Superior temporal gyrus (tissue), 1 donor: ENCODE data around the gene HIPK2.

Experiments
- DNase-seq: peaks from one replicate; pipeline ENCODE4 v3.0.0-alpha.2; 2016; ENCODE audit errors: extremely low spot score

HIPK2 gene

GRCh38 chr7:139735466-139735865 lies 42.3 kb downstream of the HIPK2 start:
- no peak for DNase-seq

GRCh38 chr7:139734395-139734794 lies 43.4 kb downstream of the HIPK2 start:
- no peak for DNase-seq

GRCh38 chr7:139733751-139734150 lies 44.0 kb downstream of the HIPK2 start:
- DNase-seq, result no peak

- no peak for DNase-seq
These were observed 45.2 kb downstream of the HIPK2 start for GRCh38 chr7:139732471-139733167.

- peak; percentile 80 for DNase-seq
These were observed 45.9 kb downstream of the HIPK2 start for GRCh38 chr7:139731802-139732470.

- DNase-seq, result no peak
These were observed 46.8 kb downstream of the HIPK2 start for GRCh38 chr7:139730746-139731612.

- no peak for DNase-seq
These were observed 49.6 kb downstream of the HIPK2 start for GRCh38 chr7:139728203-139728602.

- DNase-seq, result no peak
These were observed 50.6 kb downstream of the HIPK2 start for GRCh38 chr7:139727151-139727705.

- DNase-seq, result no peak
These were observed 51.3 kb downstream of the HIPK2 start for GRCh38 chr7:139726485-139726869.

- DNase-seq, result no peak
These were observed 51.8 kb downstream of the HIPK2 start for GRCh38 chr7:139725858-139726484.

GRCh38 chr7:139725077-139725476 lies 52.7 kb downstream of the HIPK2 start:
- no peak for DNase-seq

GRCh38 chr7:139722604-139723003 lies 55.2 kb downstream of the HIPK2 start:
- DNase-seq, result no peak

- DNase-seq, result no peak
These were observed 56.0 kb downstream of the HIPK2 start for GRCh38 chr7:139721821-139722220.

GRCh38 chr7:139721417-139721816 lies 56.4 kb downstream of the HIPK2 start:
- DNase-seq, result no peak

GRCh38 chr7:139720705-139721231 lies 57.0 kb downstream of the HIPK2 start:
- no peak for DNase-seq

GRCh38 chr7:139720186-139720585 lies 57.6 kb downstream of the HIPK2 start:
- no peak for DNase-seq

GRCh38 chr7:139718859-139719258 lies 58.9 kb downstream of the HIPK2 start:
- no peak for DNase-seq

GRCh38 chr7:139718141-139718540 lies 59.7 kb downstream of the HIPK2 start:
- DNase-seq, result no peak

GRCh38 chr7:139716156-139716942 lies 61.4 kb downstream of the HIPK2 start:
- no peak for DNase-seq

GRCh38 chr7:139715194-139715815 lies 62.5 kb downstream of the HIPK2 start:
- DNase-seq, result no peak
